NT2/D1 (cell line): ENCODE data around the gene MYCBPAP.

ENCODE experiments used
- YY1 ChIP-seq: IDR thresholded peaks from 2 replicates; pipeline ENCODE4 v1.6.1; 2011; ENCODE audit not compliant: insufficient read length, insufficient read depth
- ZNF274 ChIP-seq: IDR thresholded peaks from 2 replicates; pipeline ENCODE4 v1.6.1; 2011; ENCODE audit warnings: mild to moderate bottlenecking, low read depth, low read length

GRCh38 chr17:50579399-50579798 is 71.2 kb downstream of the MYCBPAP start:
- TF ChIP-seq ZNF274, result no peak
- no peak for TF ChIP-seq YY1
